D721Med (cell line): ENCODE results near the gene IQCH.

Source experiments
- DNase-seq: peaks from one replicate; pipeline ENCODE4 v3.0.0; 2011; ENCODE audit warnings: low spot score; ENCODE audit not compliant: insufficient read length
- FAIRE-seq: peaks from 2 replicates; lab custom pipeline; 2011; peaks lifted over from hg19 to GRCh38; lab: Jason Lieb, UNC
- TF ChIP-seq, protein P1 (sequence below): IDR thresholded peaks from 2 replicates; pipeline ENCODE4 v1.5.1; 2012; ENCODE audit warnings: mild to moderate bottlenecking, control low read depth; ENCODE audit not compliant: insufficient read depth; ENCODE audit errors: missing control alignments

The IQCH gene

GRCh38 chr15:67544475-67544874 is 289.9 kb downstream of the IQCH start:
- FAIRE-seq (no peak), DNase-seq (no peak)
- TF ChIP-seq, protein P1, sequence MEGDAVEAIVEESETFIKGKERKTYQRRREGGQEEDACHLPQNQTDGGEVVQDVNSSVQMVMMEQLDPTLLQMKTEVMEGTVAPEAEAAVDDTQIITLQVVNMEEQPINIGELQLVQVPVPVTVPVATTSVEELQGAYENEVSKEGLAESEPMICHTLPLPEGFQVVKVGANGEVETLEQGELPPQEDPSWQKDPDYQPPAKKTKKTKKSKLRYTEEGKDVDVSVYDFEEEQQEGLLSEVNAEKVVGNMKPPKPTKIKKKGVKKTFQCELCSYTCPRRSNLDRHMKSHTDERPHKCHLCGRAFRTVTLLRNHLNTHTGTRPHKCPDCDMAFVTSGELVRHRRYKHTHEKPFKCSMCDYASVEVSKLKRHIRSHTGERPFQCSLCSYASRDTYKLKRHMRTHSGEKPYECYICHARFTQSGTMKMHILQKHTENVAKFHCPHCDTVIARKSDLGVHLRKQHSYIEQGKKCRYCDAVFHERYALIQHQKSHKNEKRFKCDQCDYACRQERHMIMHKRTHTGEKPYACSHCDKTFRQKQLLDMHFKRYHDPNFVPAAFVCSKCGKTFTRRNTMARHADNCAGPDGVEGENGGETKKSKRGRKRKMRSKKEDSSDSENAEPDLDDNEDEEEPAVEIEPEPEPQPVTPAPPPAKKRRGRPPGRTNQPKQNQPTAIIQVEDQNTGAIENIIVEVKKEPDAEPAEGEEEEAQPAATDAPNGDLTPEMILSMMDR: no peak

- no peak for FAIRE-seq
- no peak for DNase-seq
- TF ChIP-seq, protein P1: no peak
These were observed 291.3 kb downstream of the IQCH start for GRCh38 chr15:67545864-67546263.

- no peak for FAIRE-seq
- no peak for DNase-seq
- TF ChIP-seq, protein P1: no peak
These were observed 292.5 kb downstream of the IQCH start for GRCh38 chr15:67547064-67547463.

DNA sequence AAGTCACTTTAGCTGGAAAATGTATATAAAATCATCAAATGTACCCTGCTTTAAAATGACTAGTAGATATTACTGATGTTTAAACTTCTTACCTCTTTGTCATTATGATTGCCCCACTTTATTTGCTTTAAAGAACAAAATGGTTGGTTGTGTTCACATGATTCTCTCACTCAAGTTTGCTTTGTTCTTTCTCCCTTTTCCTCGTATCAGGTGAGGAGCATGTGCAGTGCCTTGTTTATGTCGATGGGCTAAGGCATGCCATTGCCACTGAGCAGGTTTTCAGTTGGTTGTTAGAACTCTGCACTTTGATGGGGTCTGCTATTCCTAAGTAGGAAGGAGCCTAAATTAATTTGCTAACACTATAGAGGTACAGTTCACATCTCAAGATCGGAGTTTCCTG is 293.2 kb downstream of the IQCH start:
- TF ChIP-seq, protein P1: no peak
- FAIRE-seq (no peak), DNase-seq (no peak)

GRCh38 chr15:67548236-67548852 is 293.8 kb downstream of the IQCH start:
- FAIRE-seq: no peak
- no peak for DNase-seq
- TF ChIP-seq, protein P1: no peak

DNA sequence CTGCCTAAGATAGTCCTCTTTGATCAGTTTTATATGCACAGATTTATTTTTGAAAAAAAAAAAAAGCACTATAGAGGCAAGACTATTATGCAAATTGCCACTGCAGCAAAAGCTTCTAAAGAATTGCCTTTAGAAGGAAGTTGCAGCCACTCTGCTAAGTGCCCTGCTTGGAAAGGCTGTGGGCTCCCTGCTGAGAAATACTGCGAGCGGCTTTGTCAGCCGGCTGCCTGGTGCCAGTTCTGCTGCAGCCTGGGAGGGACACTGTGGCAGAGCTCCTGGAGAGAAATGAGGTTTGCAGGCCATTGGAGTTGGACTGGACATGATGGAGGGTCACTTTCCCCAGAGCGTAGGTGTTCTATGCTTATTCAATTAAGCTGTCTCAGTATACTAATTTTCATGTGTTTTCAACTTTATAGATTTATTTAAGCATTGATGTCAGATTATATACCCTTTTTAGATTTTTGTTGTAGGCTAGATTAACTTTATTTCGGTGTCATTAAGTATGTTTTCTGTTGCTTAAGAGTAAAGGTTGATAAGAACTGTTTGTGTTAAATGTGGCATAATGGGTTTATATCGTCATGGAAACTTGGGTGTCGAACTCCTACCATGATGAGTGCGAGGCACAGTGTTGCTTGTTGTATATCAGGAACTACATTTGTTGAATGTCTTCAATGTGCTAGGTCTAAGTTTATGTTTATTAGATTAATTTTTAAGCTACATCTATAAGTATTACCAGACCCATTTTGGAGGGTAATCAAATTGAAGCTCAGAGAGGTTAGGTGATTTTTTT is 294.5 kb downstream of the IQCH start:
- no peak for FAIRE-seq
- TF ChIP-seq, protein P1: no peak
- no peak for DNase-seq

DNA sequence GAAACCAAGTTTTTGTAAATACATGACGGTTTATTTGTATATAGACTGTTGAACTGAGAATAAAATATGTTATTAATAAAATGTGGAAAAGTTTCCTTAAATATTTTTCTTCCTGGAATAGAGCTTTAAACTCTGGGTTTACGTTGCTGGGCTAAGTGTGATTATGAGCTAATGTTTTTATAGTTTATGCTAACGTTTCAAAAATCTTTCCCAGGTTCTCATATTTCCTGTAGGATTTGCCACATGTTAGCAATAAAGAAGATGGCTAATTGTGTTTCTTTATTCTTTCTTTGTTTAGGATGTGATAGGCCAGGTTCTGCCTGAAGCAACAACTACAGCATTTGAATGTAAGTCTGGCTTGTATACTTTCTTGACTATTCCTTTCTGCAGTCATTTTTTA is 295.1 kb downstream of the IQCH start:
- TF ChIP-seq, protein P1: no peak
- no peak for FAIRE-seq

More for the DNA sequence above, 295.1 kb downstream of the IQCH start:
- no peak for DNase-seq
